HG03457 (cell line): ENCODE data around the gene SSNA1.

Experiments
- ATAC-seq: cut with Tn5 transposase; IDR thresholded peaks from one replicate; pipeline ENCODE4 v1.9.1; 2021; ENCODE audit warnings: moderate number of reproducible peaks; ENCODE audit not compliant: unreplicated experiment

SSNA1 gene

DNA sequence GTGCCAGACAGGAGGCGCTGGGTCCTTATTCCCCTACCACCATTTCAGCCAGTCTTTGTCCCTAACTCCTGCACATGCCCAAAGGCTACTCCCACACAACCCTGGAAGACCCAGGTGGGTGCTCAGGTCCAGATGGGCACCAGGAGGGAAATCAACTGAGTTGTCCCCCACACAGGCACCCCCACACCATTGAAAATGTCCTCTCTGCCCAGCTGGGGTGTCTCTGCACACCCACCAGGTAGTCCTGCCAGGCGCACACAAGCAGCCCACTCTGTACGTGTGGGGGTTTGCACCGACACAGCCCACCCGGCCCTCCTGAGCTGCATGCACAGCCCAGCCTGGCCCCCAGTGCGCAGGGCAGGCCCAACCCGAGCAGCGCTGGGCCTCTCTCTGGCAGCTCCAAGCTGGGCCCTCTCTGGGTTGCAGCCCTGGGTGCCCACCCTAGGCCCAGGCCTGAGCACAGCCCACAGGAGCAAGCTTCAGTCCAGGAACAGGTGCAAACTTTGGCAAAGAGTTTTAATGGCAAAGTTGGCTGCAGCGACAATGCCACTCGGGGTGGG lies 31.4 kb downstream of the SSNA1 start:
- ATAC-seq = no peak

DNA sequence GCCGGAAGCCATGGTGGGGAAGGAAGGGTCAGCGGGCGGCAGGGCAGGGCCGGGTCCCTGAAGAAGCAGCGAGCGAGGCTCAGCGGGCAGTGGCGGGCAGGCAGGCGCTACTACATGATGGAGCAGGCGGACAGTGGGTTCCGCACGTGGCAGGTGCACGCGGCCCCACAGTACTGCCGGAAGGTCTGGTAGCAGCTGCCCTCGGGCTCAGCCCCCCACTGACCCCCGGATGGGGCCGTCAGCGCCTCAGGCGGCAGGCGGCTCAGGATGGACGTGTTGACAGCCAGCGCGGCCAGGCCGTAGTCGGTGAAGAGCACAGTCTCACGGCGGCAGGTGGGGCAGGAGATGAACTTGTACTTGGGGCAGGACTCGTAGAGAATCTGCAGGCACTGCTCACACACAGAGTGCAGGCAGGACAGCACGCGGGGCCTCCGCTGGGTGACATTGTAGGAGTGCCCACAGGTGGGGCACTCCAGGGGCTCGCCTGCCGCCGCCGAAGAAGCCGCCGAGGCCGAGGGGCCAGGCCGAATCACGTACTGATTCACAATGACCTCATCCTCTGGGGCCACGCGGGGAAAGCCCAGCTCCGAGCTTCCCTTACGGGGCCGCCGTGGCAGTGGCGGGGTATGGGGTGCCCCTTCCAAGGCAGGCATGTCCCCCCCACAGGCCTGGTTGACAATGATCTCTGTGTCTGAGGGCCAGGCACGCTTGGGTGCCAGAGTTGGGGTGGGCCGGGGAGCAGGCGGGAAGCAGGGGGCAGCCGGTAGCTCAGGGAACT lies 32.0 kb downstream of the SSNA1 start:
- no peak for ATAC-seq

GRCh38 chr9:137221095-137221505 lies 32.6 kb downstream of the SSNA1 start:
- ATAC-seq = no peak

DNA sequence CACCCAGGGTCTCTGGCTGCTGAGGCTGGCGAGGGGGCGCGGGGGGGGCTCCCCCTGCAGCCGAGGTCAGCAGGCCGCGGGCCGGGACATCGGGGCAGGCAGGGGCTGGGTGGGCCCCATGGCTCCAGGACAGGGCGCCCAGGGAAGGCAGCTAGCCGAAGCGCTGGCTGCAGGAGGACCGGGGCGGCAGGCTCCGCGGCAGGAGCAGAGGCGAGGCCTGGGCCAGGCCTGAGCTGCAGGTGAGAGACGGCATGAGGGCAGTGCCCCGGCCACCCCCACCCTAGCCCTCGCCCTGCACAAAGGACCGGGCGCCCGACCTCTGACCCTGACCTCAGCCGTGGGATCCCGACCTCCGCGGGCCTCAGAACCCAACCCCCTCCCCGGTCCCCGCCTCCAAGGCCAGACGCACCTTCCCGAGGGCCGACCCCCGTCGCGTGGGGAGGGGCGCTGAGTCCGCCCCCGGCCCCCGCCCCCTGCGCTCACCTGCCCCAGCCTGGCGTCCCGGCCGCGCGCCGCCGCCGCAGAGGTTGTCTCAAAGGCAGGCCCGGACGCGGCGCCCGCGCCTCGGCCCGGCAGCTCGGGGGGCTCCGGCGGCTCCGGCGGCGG lies 33.1 kb downstream of the SSNA1 start:
- no peak for ATAC-seq

- ATAC-seq = no peak
These were observed 34.0 kb downstream of the SSNA1 start, which contains the start of gene RNF208 for GRCh38 chr9:137222190-137223077. RNF208 (minus strand) TSS chr9:137222240; CDS start chr9:137221212, 1,028 bp downstream.

GRCh38 chr9:137223078-137223970 lies 34.8 kb downstream of the SSNA1 start:
- ATAC-seq = peak; percentile 52

GRCh38 chr9:137224830-137225694 lies 36.6 kb downstream of the SSNA1 start, which contains the start of gene CYSRT1:
CYSRT1 (plus strand) TSS chr9:137225174; CDS start chr9:137225622, 448 bp downstream.
- no peak for ATAC-seq

- ATAC-seq = no peak
These were observed 37.3 kb downstream of the SSNA1 start for GRCh38 chr9:137225699-137226331.

- ATAC-seq = no peak
These were observed 38.0 kb downstream of the SSNA1 start for GRCh38 chr9:137226338-137227053.

- ATAC-seq = no peak
These were observed 38.8 kb downstream of the SSNA1 start, which contains the start of gene RNF224 for GRCh38 chr9:137227054-137227852. RNF224 (plus strand) TSS chr9:137227502; CDS start chr9:137228336, 834 bp downstream.

DNA sequence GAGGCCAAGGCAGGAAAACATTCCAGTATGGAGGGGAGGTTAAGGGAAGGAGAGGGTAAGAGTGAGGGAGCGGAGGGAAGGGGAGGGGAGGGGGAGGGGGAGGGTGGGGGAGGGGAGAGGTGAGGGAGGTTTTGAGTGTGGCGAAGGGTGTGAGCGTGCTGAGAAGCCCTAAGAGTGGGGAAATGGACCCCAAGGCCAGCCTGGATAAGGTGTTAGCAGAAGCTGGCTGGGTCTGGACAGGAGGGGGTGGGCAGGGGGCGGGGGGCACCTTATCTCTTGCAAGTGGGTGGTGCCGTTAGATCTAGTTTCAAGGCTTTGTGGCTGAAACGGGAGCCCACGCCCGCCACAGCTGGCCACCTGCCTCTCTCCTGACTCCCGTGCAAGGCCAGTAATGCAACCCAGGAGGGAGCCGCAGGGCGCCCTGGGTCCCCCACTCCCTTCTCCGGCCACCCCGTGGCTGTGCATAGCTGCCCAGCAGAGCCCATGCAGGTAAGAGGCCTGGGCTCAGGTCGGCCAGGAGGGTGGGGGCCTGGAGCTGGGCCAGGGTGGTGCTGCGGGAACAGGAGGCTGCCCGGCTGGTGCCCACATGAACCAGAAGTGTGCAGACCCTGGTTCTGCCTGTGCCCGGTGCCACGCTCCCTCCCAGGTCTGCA lies 39.5 kb downstream of the SSNA1 start:
- ATAC-seq = no peak

- ATAC-seq = no peak
These were observed 40.1 kb downstream of the SSNA1 start for GRCh38 chr9:137228506-137228967.

DNA sequence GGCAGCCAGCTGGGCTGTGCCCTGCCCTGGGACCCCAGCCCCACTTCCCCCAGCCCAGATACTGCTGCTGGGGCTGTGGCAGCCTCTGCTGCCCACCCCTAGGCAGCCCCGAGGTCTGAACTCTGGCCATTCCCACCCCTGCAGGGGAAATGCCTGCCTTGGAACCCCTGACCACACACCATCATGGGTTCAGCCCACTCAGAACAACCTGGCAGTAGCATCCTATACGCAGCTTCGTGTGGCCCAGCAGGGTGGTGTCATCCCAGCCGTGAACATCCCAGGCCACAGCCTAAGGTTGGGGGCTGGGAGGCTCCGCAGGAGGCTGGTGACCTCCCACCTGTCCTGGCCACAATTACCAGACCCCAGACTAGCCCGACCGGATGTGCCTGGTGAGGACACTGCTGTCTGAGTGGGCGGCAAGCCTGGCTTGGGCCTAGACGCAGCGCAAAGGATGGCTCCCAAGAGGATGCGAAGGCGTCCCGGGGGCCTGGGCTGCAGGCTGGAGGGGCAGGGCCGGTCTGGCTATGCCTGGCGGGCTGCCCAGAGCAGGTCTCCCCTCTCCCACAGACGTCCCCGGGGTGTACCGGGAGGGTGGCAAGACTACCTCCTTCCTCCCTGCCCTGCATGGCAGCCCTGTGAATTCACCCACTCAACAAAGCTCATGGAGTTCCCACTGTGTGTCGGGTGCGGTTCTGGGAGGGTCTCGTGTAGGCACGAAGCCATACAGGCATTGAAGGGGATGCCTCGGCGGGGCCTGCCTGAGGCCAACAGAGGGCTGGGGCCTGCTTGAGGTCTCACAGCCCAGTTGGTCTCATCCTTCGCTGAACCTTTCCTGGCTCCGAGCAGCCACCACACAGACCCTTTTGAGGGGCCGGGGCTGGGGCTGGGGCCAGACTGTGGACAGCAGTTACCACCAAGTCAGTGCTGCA lies 40.8 kb downstream of the SSNA1 start:
- no peak for ATAC-seq

- ATAC-seq = no peak
These were observed 41.6 kb downstream of the SSNA1 start for GRCh38 chr9:137229903-137230704.
